Measurements from ENCODE around the gene DES. TPM values are rescaled to one million over a fixed set of nuclear protein-coding genes. Genes with fewer than 3 reads are reported as not detected.

Gene DES
- total RNA-seq, 1 experiment from 2014 or later = not detected

GRCh38 chr2:219421323-219421722 lies 3.1 kb downstream of the DES start:
- no TSS peak for BruUV-seq (replicated peaks)
- H3F3A ChIP-seq (ENCODE audit: low read length, unreplicated experiment) = no peaks in the 10 kb centered on the region

GRCh38 chr2:219422952-219423534 lies 4.9 kb downstream of the DES start:
- no peaks in the 10 kb centered on the region for H3K79me2 ChIP-seq (ENCODE audit: low read length)
- intact Hi-C loops (cut with micrococcal nuclease) = no loop called here
- ATAC-seq = no peak
- no peak overlapping the region for H3K4me2 ChIP-seq (ENCODE audit: low read length)
- POLR2A ChIA-PET (ENCODE audit: unreplicated experiment) = no interaction called here
- no peaks in the 10 kb centered on the region for H3K9me2 ChIP-seq (replicated peaks; ENCODE audit: low read length)
- H3K9ac ChIP-seq (ENCODE audit: low read length) = no peak overlapping the region
- no peaks in the 10 kb centered on the region for H3F3A ChIP-seq (ENCODE audit: low read length, unreplicated experiment)
- no peak for TF ChIP-seq EZH2 (IDR thresholded peaks at IDR 0.05; ENCODE audit: low read length, unreplicated experiment)
- TF ChIP-seq EZH2phosphoT487 (IDR thresholded peaks at IDR 0.05; ENCODE audit: borderline replicate concordance, low read length) = no peak
- no peak for TF ChIP-seq CTCF (conservative IDR thresholded peaks at IDR 0.05; ENCODE audit: low read depth, low read length)
- H2AFZ ChIP-seq (ENCODE audit: low read length) = no peak overlapping the region
- H4K20me1 ChIP-seq (ENCODE audit: low read length) = no peaks in the 10 kb centered on the region
- H3K4me3 ChIP-seq (ENCODE audit: low read length) = no peak overlapping the region
- no peaks in the 10 kb centered on the region for H3K36me3 ChIP-seq (ENCODE audit: low read depth, low read length)
- H3K27ac ChIP-seq (ENCODE audit: low read length) = no peak overlapping the region
- BruUV-seq (replicated peaks) = no TSS peak
- H3K9me3 ChIP-seq (ENCODE audit: low read length) = no peaks in the 10 kb centered on the region
- CTCF ChIA-PET = interaction anchor here (0.5 kb wide), 1 partner anchor 19 kb away, joined by 7 read pairs; no protein-coding TSS in a partner anchor
- no peaks in the 10 kb centered on the region for H3K4me1 ChIP-seq (ENCODE audit: insufficient read depth, low read length)
- DNase-seq = no peak
- H3K27me3 ChIP-seq (ENCODE audit: low read length) = no peaks in the 10 kb centered on the region

More at GRCh38 chr2:219421323-219421722, 3.1 kb downstream of the DES start:
- Histone ChIP-seq H4K20me1 (ENCODE audit: low read length) (no peaks in the 10 kb centered on the region), H3K9me2 (replicated peaks; ENCODE audit: low read length) (no peaks in the 10 kb centered on the region), H3K4me1 (ENCODE audit: insufficient read depth, low read length) (no peaks in the 10 kb centered on the region), H2AFZ (ENCODE audit: low read length) (no peak overlapping the region), H3K9ac (ENCODE audit: low read length) (no peak overlapping the region), H3K79me2 (ENCODE audit: low read length) (no peaks in the 10 kb centered on the region), H3K9me3 (ENCODE audit: low read length) (no peaks in the 10 kb centered on the region), H3K36me3 (ENCODE audit: low read depth, low read length) (no peaks in the 10 kb centered on the region), H3K4me2 (ENCODE audit: low read length) (no peak overlapping the region), H3K27ac (ENCODE audit: low read length) (no peak overlapping the region), H3K4me3 (ENCODE audit: low read length) (no peak overlapping the region), H3K27me3 (ENCODE audit: low read length) (no peaks in the 10 kb centered on the region)
- CTCF ChIA-PET = no interaction called here
- POLR2A ChIA-PET (ENCODE audit: unreplicated experiment) = interaction anchor here (0.5 kb wide), 1 partner anchor 529 kb away, joined by 4 read pairs; no protein-coding TSS in a partner anchor
- TF ChIP-seq CTCF (conservative IDR thresholded peaks at IDR 0.05; ENCODE audit: low read depth, low read length) (no peak), EZH2 (IDR thresholded peaks at IDR 0.05; ENCODE audit: low read length, unreplicated experiment) (no peak), EZH2phosphoT487 (IDR thresholded peaks at IDR 0.05; ENCODE audit: borderline replicate concordance, low read length) (no peak)
- no peak for DNase-seq
- ATAC-seq = no peak
- intact Hi-C loops (cut with micrococcal nuclease) = no loop called here

- POLR2A ChIA-PET (ENCODE audit: unreplicated experiment) = no interaction called here
Observed at GRCh38 chr2:219423652-219424377, 5.6 kb downstream of the DES start.

More at GRCh38 chr2:219423652-219424377, 5.6 kb downstream of the DES start:
- ATAC-seq (no peak), DNase-seq (no peak)
- Histone ChIP-seq H3K36me3 (ENCODE audit: low read depth, low read length) (no peaks in the 10 kb centered on the region), H3K9ac (ENCODE audit: low read length) (no peak overlapping the region), H3K4me2 (ENCODE audit: low read length) (no peak overlapping the region), H3K27ac (ENCODE audit: low read length) (no peak overlapping the region), H3K9me2 (replicated peaks; ENCODE audit: low read length) (no peaks in the 10 kb centered on the region), H4K20me1 (ENCODE audit: low read length) (no peaks in the 10 kb centered on the region), H3K79me2 (ENCODE audit: low read length) (no peaks in the 10 kb centered on the region), H3K9me3 (ENCODE audit: low read length) (no peaks in the 10 kb centered on the region), H3F3A (ENCODE audit: low read length, unreplicated experiment) (no peaks in the 10 kb centered on the region), H3K4me3 (ENCODE audit: low read length) (no peak overlapping the region), H3K27me3 (ENCODE audit: low read length) (no peaks in the 10 kb centered on the region), H2AFZ (ENCODE audit: low read length) (no peak overlapping the region), H3K4me1 (ENCODE audit: insufficient read depth, low read length) (no peaks in the 10 kb centered on the region)
- BruUV-seq (replicated peaks) = no TSS peak
- intact Hi-C loops (cut with micrococcal nuclease) = no loop called here
- CTCF ChIA-PET = no interaction called here
- TF ChIP-seq CTCF (conservative IDR thresholded peaks at IDR 0.05; ENCODE audit: low read depth, low read length) (no peak), EZH2phosphoT487 (IDR thresholded peaks at IDR 0.05; ENCODE audit: borderline replicate concordance, low read length) (no peak), EZH2 (IDR thresholded peaks at IDR 0.05; ENCODE audit: low read length, unreplicated experiment) (no peak)
